Spleen (tissue), 11 donors: Measurements from ENCODE around the gene CDX1. TPM values are rescaled to one million over a fixed set of nuclear protein-coding genes. Genes with fewer than 3 reads are reported as not detected.

Source experiments
- DNase-seq: peaks from one replicate; pipeline ENCODE4 v3.0.0-alpha.2; 2020
- H3K27ac ChIP-seq, 8 donors: fragments of 200-600 bp; sonication (generic) in 7 of 8; 1 replicate in 4 of 8; 2 replicates in 4 of 8; pipeline versions ENCODE4 v1.5.0 to v1.8.0; 2016 to 2021; ENCODE audit warnings: inconsistent platforms in 4 of 8, mild to moderate bottlenecking in 4 of 8, moderate library complexity in 1 of 8
- H3K27me3 ChIP-seq, 7 donors: fragments of 200-600 bp; sonication (generic) in 6 of 7; replicated peaks in 1 of 7; 1 replicate in 4 of 7; 2 replicates in 3 of 7; pipeline versions ENCODE4 v1.5.0 to v1.8.0; 2016 to 2021; ENCODE audit warnings: inconsistent platforms in 3 of 7, mild to moderate bottlenecking in 1 of 7
- H3K36me3 ChIP-seq, 6 donors: fragments of 200-600 bp; sonication (generic) in 5 of 6; 1 replicate in 4 of 6; 2 replicates in 2 of 6; pipeline versions ENCODE4 v1.5.0 to v1.8.0; 2016 to 2021; ENCODE audit warnings: inconsistent platforms in 2 of 6
- H3K4me1 ChIP-seq, 6 donors: fragments of 200-600 bp; sonication (generic) in 5 of 6; 1 replicate in 3 of 6; 2 replicates in 3 of 6; pipeline versions ENCODE4 v1.5.0 to v1.8.0; 2016 to 2021; ENCODE audit warnings: inconsistent platforms in 3 of 6
- H3K4me3 ChIP-seq, 8 donors: fragments of 200-600 bp; sonication (generic) in 7 of 8; 1 replicate in 4 of 8; 2 replicates in 4 of 8; pipeline versions ENCODE4 v1.5.0 to v1.8.0; 2016 to 2021; ENCODE audit warnings: inconsistent platforms in 4 of 8, mild to moderate bottlenecking in 4 of 8, moderate library complexity in 2 of 8
- H3K9me3 ChIP-seq, 8 donors: fragments of 200-600 bp; sonication (generic) in 7 of 8; 1 replicate in 4 of 8; 2 replicates in 4 of 8; pipeline versions ENCODE4 v1.5.0 to v1.8.0; 2016 to 2021; ENCODE audit warnings: inconsistent platforms in 4 of 8
- CTCF ChIP-seq, 11 experiments: fragments of 200-600 bp in 7 of 11; fragments of 450-650 bp in 4 of 11; sonication (generic) in 4 of 11; IDR thresholded peaks in 8 of 11; conservative IDR thresholded peaks in 3 of 11; 1 replicate in 7 of 11; 2 replicates in 4 of 11; pipeline versions ENCODE4 v1.4.0 to v1.8.0; 2016 to 2021; ENCODE audit warnings: antibody characterized with exemption in 11 of 11, inconsistent platforms in 4 of 11, mild to moderate bottlenecking in 1 of 11
- POLR2A ChIP-seq, 3 donors: fragments of 450-650 bp; IDR thresholded peaks; one replicate each; pipeline ENCODE4 v1.5.1; 2017; ENCODE audit warnings: antibody characterized with exemption in 3 of 3, mild to moderate bottlenecking in 1 of 3
- POLR2AphosphoS5 ChIP-seq, 3 donors: sonication (generic); formaldehyde crosslinking; IDR thresholded peaks; one replicate each; pipeline ENCODE4 v1.5.1; 2017; ENCODE audit warnings: antibody characterized with exemption in 3 of 3
- WGBS, 5 donors: extraction: QIAGEN DNeasy Blood & Tissue Kit in 3 of 5; methylation state at CpG; one replicate each; pipeline versions ENCODE4 v1.1.5 to v1.1.7; 2013 to 2018; 5-methylcytosine and 5-hydroxymethylcytosine counted together
- intact Hi-C: fragments of 100-400 bp; cut with DNase I; formaldehyde crosslinking; loops from one replicate; pipeline ENCODE4 v1.15.0; 2023; ENCODE audit warnings: low total_unique reads
- polyA plus RNA-seq, 3 donors: library from polyadenylated mRNA; stranded (reverse); fragments of 200-250 nt; gene quantifications; one replicate each; pipeline ENCODE4 v1.2.1, GENCODE V29; 2013
- total RNA-seq, 7 donors: library from RNA; depleted of rRNA in 3 of 7; stranded (reverse); fragments of >200 nt in 3 of 7; fragmentation: NEBNext Ultra II Directional in 4 of 7; extraction: Animal tissue kit (Norgen Biotek cat#: 25700) in 4 of 7; gene quantifications; one replicate each; pipeline versions ENCODE4 v1.1.0 to v1.2.1, GENCODE V29; 2016 to 2021
- donor health status: healthy with polysubstance abuse.
- donor health status: DM: no; HTN: no; CAD: no; lungs with moderate emphysema.
- donor health status: DM: no; HTN: no; CAD: no.
- donor health status: Bipolar disorder and iron deficiency.
- donor health status: healthy.
- donor health status: DM: no; HTN: no; CAD: no.
- donor health status: DM: yes; HTN: yes; CAD: no.

CDX1 gene
- total and polyA plus RNA-seq, 10 donors, result 0.25 to 1.3 (median 0.41) TPM; not detected in 5

- Histone ChIP-seq H3K27me3 (no peaks in the 10 kb centered on the region), H3K36me3 (no peaks in the 10 kb centered on the region), H3K4me1 (peaks cover 0 to 17% (median 10%) of the 10 kb centered on the region in 6 donors), H3K27ac (no peak overlapping the region), H3K4me3 (no peak overlapping the region), H3K9me3 (no peaks in the 10 kb centered on the region)
- DNase-seq, result no peak
- intact Hi-C loops, result no loop called here
- TF ChIP-seq POLR2AphosphoS5 (IDR thresholded peaks at IDR 0.05) (no peak), CTCF (IDR thresholded peaks at IDR 0.05 in 8 of 11, conservative IDR thresholded peaks at IDR 0.05 in 3 of 11) (no peak), POLR2A (IDR thresholded peaks at IDR 0.05) (no peak)
- 79 to 92% (median 91%) methylated on average over 8 to 9 of the region's 9 CpGs for WGBS, 5 donors
Observed at GRCh38 chr5:150181766-150182545, 15.4 kb downstream of the CDX1 start.

GRCh38 chr5:150182774-150183173 lies 16.2 kb downstream of the CDX1 start:
- Histone ChIP-seq H3K9me3 (no peaks in the 10 kb centered on the region), H3K36me3 (no peaks in the 10 kb centered on the region), H3K4me1 (peaks cover 0 to 17% (median 10%) of the 10 kb centered on the region in 6 donors), H3K27me3 (peaks cover 0 to 5% (median 0%) of the 10 kb centered on the region in 7 donors), H3K4me3 (no peak overlapping the region), H3K27ac (no peak overlapping the region)
- intact Hi-C loops, result no loop called here
- no peak for DNase-seq
- TF ChIP-seq CTCF (IDR thresholded peaks at IDR 0.05 in 8 of 11, conservative IDR thresholded peaks at IDR 0.05 in 3 of 11), result no peak
- no peak for TF ChIP-seq POLR2A (IDR thresholded peaks at IDR 0.05)
- TF ChIP-seq POLR2AphosphoS5 (IDR thresholded peaks at IDR 0.05), result no peak
- 83 to 97% (median 92%) methylated on average over 10 of the region's 10 CpGs for WGBS, 5 donors

GRCh38 chr5:150183436-150183835 lies 16.9 kb downstream of the CDX1 start:
- no peak overlapping the region for H3K27ac ChIP-seq
- 79 to 96% (median 92%) methylated on average over 11 to 12 of the region's 12 CpGs for WGBS, 5 donors
- DNase-seq, result no peak
- H3K9me3 ChIP-seq, result no peaks in the 10 kb centered on the region
- no peak for TF ChIP-seq POLR2AphosphoS5 (IDR thresholded peaks at IDR 0.05)
- TF ChIP-seq CTCF (IDR thresholded peaks at IDR 0.05 in 8 of 11, conservative IDR thresholded peaks at IDR 0.05 in 3 of 11), result no peak
- TF ChIP-seq POLR2A (IDR thresholded peaks at IDR 0.05), result no peak
- intact Hi-C loops, result no loop called here
- no peaks in the 10 kb centered on the region for H3K36me3 ChIP-seq
- H3K27me3 ChIP-seq, result peaks cover 0 to 12% (median 0%) of the 10 kb centered on the region in 7 donors
- H3K4me1 ChIP-seq, result peaks cover 0 to 17% (median 10%) of the 10 kb centered on the region in 6 donors
- H3K4me3 ChIP-seq, result no peak overlapping the region

GRCh38 chr5:150184006-150184405 lies 17.4 kb downstream of the CDX1 start:
- Histone ChIP-seq H3K27ac (no peak overlapping the region), H3K36me3 (no peaks in the 10 kb centered on the region), H3K4me1 (peaks cover 0 to 17% (median 10%) of the 10 kb centered on the region in 6 donors), H3K4me3 (no peak overlapping the region), H3K9me3 (no peaks in the 10 kb centered on the region), H3K27me3 (peaks cover 0 to 18% (median 3%) of the 10 kb centered on the region in 7 donors)
- intact Hi-C loops, result no loop called here
- WGBS, 5 donors, result 62 to 84% (median 77%) methylated on average over 2 of the region's 2 CpGs
- TF ChIP-seq POLR2AphosphoS5 (IDR thresholded peaks at IDR 0.05) (no peak), CTCF (IDR thresholded peaks at IDR 0.05 in 8 of 11, conservative IDR thresholded peaks at IDR 0.05 in 3 of 11) (no peak), POLR2A (IDR thresholded peaks at IDR 0.05) (no peak)
- DNase-seq, result no peak
